HepG2 (cell line): ENCODE results near the gene TSC22D3.

Experiments
- CCAR2 ChIP-seq: fragments of 200-400 bp; formaldehyde crosslinking; optimal IDR thresholded peaks from 2 replicates; pipeline ENCODE3; 2018; ENCODE audit warnings: low read depth, mild to moderate bottlenecking, low read length, moderate library complexity
- FOXJ3 ChIP-seq: sonication (generic); formaldehyde crosslinking; IDR thresholded peaks from 2 replicates; pipeline ENCODE4 v1.4.0; 2020; ENCODE audit warnings: missing genetic modification reagents, mild to moderate bottlenecking, borderline replicate concordance
- ZC3H13 ChIP-seq: sonication (generic); formaldehyde crosslinking; IDR thresholded peaks from 2 replicates; pipeline ENCODE4 v1.8.1; 2023; ENCODE audit warnings: mild to moderate bottlenecking, missing genetic modification reagents, moderate library complexity
- ZKSCAN1 ChIP-seq: fragments of 150-350 bp; IDR thresholded peaks from 2 replicates; pipeline ENCODE4 v1.6.1; 2014; ENCODE audit warnings: low read length
- ZNF282 ChIP-seq: fragments of 450-650 bp; IDR thresholded peaks from 2 replicates; pipeline ENCODE4 v1.6.1; 2018; ENCODE audit not compliant: partially characterized antibody
- TF ChIP-seq, protein P1 (sequence below): sonication (generic); formaldehyde crosslinking; IDR thresholded peaks from 2 replicates; pipeline ENCODE4 v1.5.0; 2020; ENCODE audit warnings: mild to moderate bottlenecking, missing genetic modification reagents, moderate library complexity
- TF ChIP-seq, protein P2 (sequence below): IDR thresholded peaks from 2 replicates; pipeline ENCODE4 v1.6.1; 2016; ENCODE audit warnings: missing genetic modification reagents, missing compliant biosample characterization
- TF ChIP-seq, protein P3 (sequence below): sonication (generic); formaldehyde crosslinking; IDR thresholded peaks from 2 replicates; pipeline ENCODE4 v1.4.0; 2020; ENCODE audit warnings: missing genetic modification reagents, borderline replicate concordance

DNA sequence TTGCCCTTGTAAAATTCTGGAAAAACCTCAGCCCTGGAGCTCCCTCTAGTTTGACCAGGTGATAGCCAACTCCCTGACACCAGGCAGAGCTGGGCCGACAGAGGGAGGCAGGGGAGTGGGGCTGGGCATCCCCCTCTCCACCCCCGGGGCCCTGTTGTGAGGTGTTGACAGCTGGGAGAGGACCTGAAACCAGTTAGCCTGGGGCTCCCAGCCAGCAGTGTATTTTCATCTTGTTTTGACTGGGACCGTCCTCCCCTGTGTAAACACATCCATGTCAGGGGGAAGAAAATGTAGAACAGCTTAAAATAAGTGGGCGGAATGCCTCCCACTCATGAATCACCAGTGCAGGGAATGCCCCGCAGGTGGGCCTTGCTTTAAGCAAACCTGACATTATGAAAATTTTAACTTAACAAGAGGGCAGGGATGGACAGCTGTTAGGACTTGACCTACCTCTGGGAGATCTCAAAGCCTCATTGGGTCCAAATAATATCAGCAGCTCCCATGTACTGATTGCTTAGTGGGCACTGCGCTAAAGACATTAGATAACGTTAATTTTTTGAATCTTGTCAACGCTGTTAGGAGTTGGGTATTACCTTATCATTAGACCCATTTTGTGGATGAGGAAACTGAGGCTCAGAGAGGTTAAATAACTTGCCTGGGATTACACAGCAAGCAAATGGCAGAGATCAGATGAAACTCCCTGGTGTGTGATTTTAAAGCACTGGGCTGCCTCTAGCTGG lies 45.9 kb downstream of the TSC22D3 start:
- TF ChIP-seq, protein P1, sequence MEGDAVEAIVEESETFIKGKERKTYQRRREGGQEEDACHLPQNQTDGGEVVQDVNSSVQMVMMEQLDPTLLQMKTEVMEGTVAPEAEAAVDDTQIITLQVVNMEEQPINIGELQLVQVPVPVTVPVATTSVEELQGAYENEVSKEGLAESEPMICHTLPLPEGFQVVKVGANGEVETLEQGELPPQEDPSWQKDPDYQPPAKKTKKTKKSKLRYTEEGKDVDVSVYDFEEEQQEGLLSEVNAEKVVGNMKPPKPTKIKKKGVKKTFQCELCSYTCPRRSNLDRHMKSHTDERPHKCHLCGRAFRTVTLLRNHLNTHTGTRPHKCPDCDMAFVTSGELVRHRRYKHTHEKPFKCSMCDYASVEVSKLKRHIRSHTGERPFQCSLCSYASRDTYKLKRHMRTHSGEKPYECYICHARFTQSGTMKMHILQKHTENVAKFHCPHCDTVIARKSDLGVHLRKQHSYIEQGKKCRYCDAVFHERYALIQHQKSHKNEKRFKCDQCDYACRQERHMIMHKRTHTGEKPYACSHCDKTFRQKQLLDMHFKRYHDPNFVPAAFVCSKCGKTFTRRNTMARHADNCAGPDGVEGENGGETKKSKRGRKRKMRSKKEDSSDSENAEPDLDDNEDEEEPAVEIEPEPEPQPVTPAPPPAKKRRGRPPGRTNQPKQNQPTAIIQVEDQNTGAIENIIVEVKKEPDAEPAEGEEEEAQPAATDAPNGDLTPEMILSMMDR = no peak
- TF ChIP-seq FOXJ3 (CRISPR knock-in tag) (no peak), ZC3H13 (no peak), ZKSCAN1 (no peak), ZNF282 (no peak), CCAR2 (no peak)
- TF ChIP-seq, protein P2, sequence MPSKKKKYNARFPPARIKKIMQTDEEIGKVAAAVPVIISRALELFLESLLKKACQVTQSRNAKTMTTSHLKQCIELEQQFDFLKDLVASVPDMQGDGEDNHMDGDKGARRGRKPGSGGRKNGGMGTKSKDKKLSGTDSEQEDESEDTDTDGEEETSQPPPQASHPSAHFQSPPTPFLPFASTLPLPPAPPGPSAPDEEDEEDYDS (CRISPR knock-in tag) = no peak
- TF ChIP-seq, protein P3, sequence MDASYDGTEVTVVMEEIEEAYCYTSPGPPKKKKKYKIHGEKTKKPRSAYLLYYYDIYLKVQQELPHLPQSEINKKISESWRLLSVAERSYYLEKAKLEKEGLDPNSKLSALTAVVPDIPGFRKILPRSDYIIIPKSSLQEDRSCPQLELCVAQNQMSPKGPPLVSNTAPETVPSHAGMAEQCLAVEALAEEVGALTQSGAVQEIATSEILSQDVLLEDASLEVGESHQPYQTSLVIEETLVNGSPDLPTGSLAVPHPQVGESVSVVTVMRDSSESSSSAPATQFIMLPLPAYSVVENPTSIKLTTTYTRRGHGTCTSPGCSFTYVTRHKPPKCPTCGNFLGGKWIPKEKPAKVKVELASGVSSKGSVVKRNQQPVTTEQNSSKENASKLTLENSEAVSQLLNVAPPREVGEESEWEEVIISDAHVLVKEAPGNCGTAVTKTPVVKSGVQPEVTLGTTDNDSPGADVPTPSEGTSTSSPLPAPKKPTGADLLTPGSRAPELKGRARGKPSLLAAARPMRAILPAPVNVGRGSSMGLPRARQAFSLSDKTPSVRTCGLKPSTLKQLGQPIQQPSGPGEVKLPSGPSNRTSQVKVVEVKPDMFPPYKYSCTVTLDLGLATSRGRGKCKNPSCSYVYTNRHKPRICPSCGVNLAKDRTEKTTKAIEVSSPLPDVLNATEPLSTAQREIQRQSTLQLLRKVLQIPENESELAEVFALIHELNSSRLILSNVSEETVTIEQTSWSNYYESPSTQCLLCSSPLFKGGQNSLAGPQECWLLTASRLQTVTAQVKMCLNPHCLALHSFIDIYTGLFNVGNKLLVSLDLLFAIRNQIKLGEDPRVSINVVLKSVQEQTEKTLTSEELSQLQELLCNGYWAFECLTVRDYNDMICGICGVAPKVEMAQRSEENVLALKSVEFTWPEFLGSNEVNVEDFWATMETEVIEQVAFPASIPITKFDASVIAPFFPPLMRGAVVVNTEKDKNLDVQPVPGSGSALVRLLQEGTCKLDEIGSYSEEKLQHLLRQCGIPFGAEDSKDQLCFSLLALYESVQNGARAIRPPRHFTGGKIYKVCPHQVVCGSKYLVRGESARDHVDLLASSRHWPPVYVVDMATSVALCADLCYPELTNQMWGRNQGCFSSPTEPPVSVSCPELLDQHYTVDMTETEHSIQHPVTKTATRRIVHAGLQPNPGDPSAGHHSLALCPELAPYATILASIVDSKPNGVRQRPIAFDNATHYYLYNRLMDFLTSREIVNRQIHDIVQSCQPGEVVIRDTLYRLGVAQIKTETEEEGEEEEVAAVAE (CRISPR knock-in tag) = no peak
